A549 (cell line): Measurements from ENCODE around the gene PAPPA. TPM values are rescaled to one million over a fixed set of nuclear protein-coding genes. Genes with fewer than 3 reads are reported as not detected.

Experiments used
- ATAC-seq, 2 experiments: fragments of 200-7000 bp in 1 of 2; fragments of >200 bp in 1 of 2; cut with Nextera tagmentation in 1 of 2; cut with Tn5 transposase in 1 of 2; 3 replicates each; pipeline versions ENCODE4 v1.8.0 to v1.9.1; 2018 to 2020; ENCODE audit warnings: mild to moderate bottlenecking in 1 of 2, moderate library complexity in 1 of 2
- CTCF ChIA-PET: fragments of 300-600 bp; sonication (Branson Sonifier 250); formaldehyde crosslinking; extraction: SDS; loops from one replicate; lab custom pipeline; 2021; ENCODE audit warnings: antibody characterized with exemption, inconsistent platforms; lab: Yijun Ruan, JAX
- POLR2A ChIA-PET: fragments of 350-600 bp; formaldehyde crosslinking; extraction: SDS; loops from one replicate; lab custom pipeline; 2021; ENCODE audit warnings: antibody characterized with exemption, inconsistent platforms; lab: Yijun Ruan, JAX
- DNase-seq, 2 experiments: peaks; one replicate each; pipeline versions ENCODE4 v3.0.0 to v3.0.0-alpha.2; 2011 to 2016; ENCODE audit warnings: low read depth in 1 of 2, low spot score in 1 of 2
- FAIRE-seq: peaks from 2 replicates; lab custom pipeline; 2011; peaks lifted over from hg19 to GRCh38; lab: Jason Lieb, UNC
- H3K27ac ChIP-seq, 2 experiments: fragments of >200 bp; sonication (Bioruptor Twin); formaldehyde crosslinking; 3 replicates each; pipeline ENCODE4 v1.5.1; 2016 to 2017
- H3K4me1 ChIP-seq: fragments of >200 bp; sonication (Bioruptor Twin); formaldehyde crosslinking; 3 replicates; pipeline ENCODE4 v1.6.1; 2016
- H3K4me2 ChIP-seq: fragments of >200 bp; sonication (Bioruptor Twin); formaldehyde crosslinking; 3 replicates; pipeline ENCODE4 v1.6.1; 2016
- H3K4me3 ChIP-seq: fragments of >200 bp; sonication (Bioruptor Twin); formaldehyde crosslinking; 3 replicates; pipeline ENCODE4 v1.5.1; 2016
- H3K9me3 ChIP-seq: fragments of >200 bp; sonication (Bioruptor Twin); formaldehyde crosslinking; 3 replicates; pipeline ENCODE4 v1.6.1; 2016
- CEBPB ChIP-seq, 2 experiments: fragments of >200 bp in 1 of 2; sonication (Bioruptor Twin) in 1 of 2; formaldehyde crosslinking in 1 of 2; IDR thresholded peaks; 2 replicates each; pipeline ENCODE4 v1.6.1; 2012 to 2016
- CHD2 ChIP-seq: fragments of 150-350 bp; IDR thresholded peaks from 2 replicates; pipeline ENCODE4 v1.6.1; 2014; ENCODE audit warnings: low read length; ENCODE audit not compliant: partially characterized antibody
- CHD4 ChIP-seq: fragments of 200-600 bp; sonication (generic); IDR thresholded peaks from 2 replicates; pipeline ENCODE4 v1.6.1; 2016; ENCODE audit warnings: antibody characterized with exemption, mild to moderate bottlenecking, borderline replicate concordance
- FOSB ChIP-seq: fragments of 250-450 bp; sonication (Bioruptor Pico); IDR thresholded peaks from 2 replicates; pipeline ENCODE4 v1.5.0; 2020; ENCODE audit warnings: mild to moderate bottlenecking, moderate library complexity
- FOSL2 ChIP-seq, 2 experiments: fragments of 450-650 bp in 1 of 2; fragments of >200 bp in 1 of 2; sonication (Bioruptor Twin) in 1 of 2; formaldehyde crosslinking; IDR thresholded peaks; 2 replicates each; pipeline versions ENCODE4 v1.5.0 to v1.6.1; 2016 to 2020; ENCODE audit warnings: mild to moderate bottlenecking in 1 of 2, moderate library complexity in 1 of 2
- GATA3 ChIP-seq: IDR thresholded peaks from 2 replicates; pipeline ENCODE4 v1.6.1; 2012; ENCODE audit warnings: borderline replicate concordance
- HOXA7 ChIP-seq: fragments of 250-450 bp; sonication (Bioruptor Pico); IDR thresholded peaks from 2 replicates; pipeline ENCODE4 v1.5.0; 2020; ENCODE audit warnings: mild to moderate bottlenecking, moderate library complexity
- HOXB13 ChIP-seq: fragments of 250-450 bp; sonication (Bioruptor Pico); IDR thresholded peaks from 2 replicates; pipeline ENCODE4 v1.5.0; 2020; ENCODE audit warnings: low read depth, mild to moderate bottlenecking, moderate library complexity
- HOXB5 ChIP-seq: fragments of 250-450 bp; sonication (Bioruptor Pico); IDR thresholded peaks from 2 replicates; pipeline ENCODE4 v1.5.0; 2020; ENCODE audit warnings: mild to moderate bottlenecking, moderate library complexity
- JUN ChIP-seq, 2 experiments: fragments of >200 bp; sonication (Bioruptor Twin); formaldehyde crosslinking; IDR thresholded peaks; 2 replicates in 1 of 2; 3 replicates in 1 of 2; pipeline ENCODE4 v1.6.1; 2016 to 2017
- JUNB ChIP-seq: fragments of >200 bp; sonication (Bioruptor Twin); formaldehyde crosslinking; IDR thresholded peaks from 2 replicates; pipeline ENCODE4 v1.6.1; 2016
- POLR2A ChIP-seq: IDR thresholded peaks from 2 replicates; pipeline ENCODE4 v1.6.1; 2012; ENCODE audit warnings: mild to moderate bottlenecking, low read length
- RAD21 ChIP-seq, 2 experiments: fragments of >200 bp in 1 of 2; sonication (Bioruptor Twin) in 1 of 2; formaldehyde crosslinking in 1 of 2; IDR thresholded peaks in 1 of 2; conservative IDR thresholded peaks in 1 of 2; 2 replicates in 1 of 2; 3 replicates in 1 of 2; pipeline ENCODE4 v1.6.1; 2012 to 2018; ENCODE audit warnings: inconsistent platforms in 1 of 2
- SMC3 ChIP-seq: fragments of >200 bp; sonication (Bioruptor Twin); formaldehyde crosslinking; IDR thresholded peaks from 3 replicates; pipeline ENCODE4 v1.6.1; 2018; ENCODE audit warnings: inconsistent platforms
- SREBF2 ChIP-seq: fragments of 450-650 bp; IDR thresholded peaks from 2 replicates; pipeline ENCODE4 v1.6.1; 2014; ENCODE audit warnings: mild to moderate bottlenecking, moderate library complexity
- TFCP2L1 ChIP-seq: fragments of 250-450 bp; sonication (Bioruptor Pico); IDR thresholded peaks from 2 replicates; pipeline ENCODE4 v1.5.0; 2021; ENCODE audit warnings: mild to moderate bottlenecking
- ZFP36 ChIP-seq: fragments of 450-650 bp; IDR thresholded peaks from 2 replicates; pipeline ENCODE4 v1.6.1; 2014; ENCODE audit warnings: borderline replicate concordance; ENCODE audit not compliant: partially characterized antibody
- ZNF302 ChIP-seq: fragments of 250-450 bp; sonication (Bioruptor Pico); IDR thresholded peaks from 2 replicates; pipeline ENCODE4 v1.9.0; 2021; ENCODE audit warnings: inconsistent platforms, mild to moderate bottlenecking, moderate library complexity
- WGBS: methylation state at CpG from one replicate; pipeline ENCODE4 v1.1.6; 2017; ENCODE audit errors: missing lambda C conversion rate; 5-methylcytosine and 5-hydroxymethylcytosine counted together
- polyA plus RNA-seq, 4 experiments: library from polyadenylated mRNA; depleted of rRNA in 3 of 4; stranded (reverse); fragments of >200 nt; fragmentation: RNase III in 1 of 4; extraction: RNeasy Plus Mini Kit Qiagen cat#74134 plus additional on column Dnase treatment in 1 of 4; gene quantifications; 2 replicates in 3 of 4; 3 replicates in 1 of 4; pipeline ENCODE4 v1.2.3, GENCODE V29; 2011 to 2017
- TF ChIP-seq, protein P1 (sequence below): fragments of >200 bp; sonication (Bioruptor Twin); formaldehyde crosslinking; IDR thresholded peaks from 3 replicates; pipeline ENCODE4 v1.5.1; 2016
- TF ChIP-seq, protein P2 (sequence below): IDR thresholded peaks from 2 replicates; pipeline ENCODE4 v1.6.1; 2012
- TF ChIP-seq, protein P3 (sequence below): fragments of 250-450 bp; sonication (Bioruptor Pico); IDR thresholded peaks from 2 replicates; pipeline ENCODE4 v1.5.0; 2020; ENCODE audit warnings: low read depth, mild to moderate bottlenecking, moderate library complexity
- TF ChIP-seq, protein P4 (sequence below): fragments of >200 bp; sonication (Bioruptor Twin); formaldehyde crosslinking; IDR thresholded peaks from 3 replicates; pipeline ENCODE4 v1.6.1; 2016
- TF ChIP-seq, protein P5 (sequence below): IDR thresholded peaks from 2 replicates; pipeline ENCODE4 v1.6.1; 2012

The PAPPA gene
- polyA plus RNA-seq, 2 of the 4 experiments (the other 2 are of a cell fraction), result 40.0 to 127 TPM

GRCh38 chr9:116149844-116150243 is 3.7 kb upstream of the PAPPA start:
- CTCF ChIA-PET, result interaction anchor here (0.6 to 2.8 kb wide), 7 partner anchors 10 to 557 kb away, joined by 3 to 15 read pairs (median 4); no protein-coding TSS in a partner anchor
- POLR2A ChIA-PET, result interaction anchor here (1.3 to 1.5 kb wide), 2 partner anchors 10 to 12 kb away, joined by 3 read pairs; no protein-coding TSS in a partner anchor
- peaks cover 9% of the 10 kb centered on the region; the same call in 1 of the 3 replicates for H3K9me3 ChIP-seq
- peaks cover 55% of the 10 kb centered on the region for H3K4me1 ChIP-seq
- peak in 1 of 2 experiments; percentile 76 for DNase-seq
- peak overlapping the region; percentile 49 for H3K4me2 ChIP-seq
- peak in 1 of 2 experiments; percentile 14; a peak in 2 of 6 replicates for ATAC-seq
- H3K27ac ChIP-seq, result peak overlapping the region; percentile 87 to 99
- peak; percentile 54 for FAIRE-seq
- WGBS, result 55% methylated on average over 4 of the region's 4 CpGs
- no peak overlapping the region for H3K4me3 ChIP-seq
- TF ChIP-seq, protein P1, sequence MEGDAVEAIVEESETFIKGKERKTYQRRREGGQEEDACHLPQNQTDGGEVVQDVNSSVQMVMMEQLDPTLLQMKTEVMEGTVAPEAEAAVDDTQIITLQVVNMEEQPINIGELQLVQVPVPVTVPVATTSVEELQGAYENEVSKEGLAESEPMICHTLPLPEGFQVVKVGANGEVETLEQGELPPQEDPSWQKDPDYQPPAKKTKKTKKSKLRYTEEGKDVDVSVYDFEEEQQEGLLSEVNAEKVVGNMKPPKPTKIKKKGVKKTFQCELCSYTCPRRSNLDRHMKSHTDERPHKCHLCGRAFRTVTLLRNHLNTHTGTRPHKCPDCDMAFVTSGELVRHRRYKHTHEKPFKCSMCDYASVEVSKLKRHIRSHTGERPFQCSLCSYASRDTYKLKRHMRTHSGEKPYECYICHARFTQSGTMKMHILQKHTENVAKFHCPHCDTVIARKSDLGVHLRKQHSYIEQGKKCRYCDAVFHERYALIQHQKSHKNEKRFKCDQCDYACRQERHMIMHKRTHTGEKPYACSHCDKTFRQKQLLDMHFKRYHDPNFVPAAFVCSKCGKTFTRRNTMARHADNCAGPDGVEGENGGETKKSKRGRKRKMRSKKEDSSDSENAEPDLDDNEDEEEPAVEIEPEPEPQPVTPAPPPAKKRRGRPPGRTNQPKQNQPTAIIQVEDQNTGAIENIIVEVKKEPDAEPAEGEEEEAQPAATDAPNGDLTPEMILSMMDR, result peak; percentile 46; the same call in 2 of the 3 replicates
- TF ChIP-seq RAD21 (conservative IDR thresholded peaks at IDR 0.05 in 1 of 2, IDR thresholded peaks at IDR 0.05 in 1 of 2) (peak; percentile 41 to 51), SREBF2 (no peak), SMC3 (peak; percentile 44)
- TF ChIP-seq, protein P2, sequence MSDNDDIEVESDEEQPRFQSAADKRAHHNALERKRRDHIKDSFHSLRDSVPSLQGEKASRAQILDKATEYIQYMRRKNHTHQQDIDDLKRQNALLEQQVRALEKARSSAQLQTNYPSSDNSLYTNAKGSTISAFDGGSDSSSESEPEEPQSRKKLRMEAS, result peak; percentile 47
- TF ChIP-seq, protein P3, sequence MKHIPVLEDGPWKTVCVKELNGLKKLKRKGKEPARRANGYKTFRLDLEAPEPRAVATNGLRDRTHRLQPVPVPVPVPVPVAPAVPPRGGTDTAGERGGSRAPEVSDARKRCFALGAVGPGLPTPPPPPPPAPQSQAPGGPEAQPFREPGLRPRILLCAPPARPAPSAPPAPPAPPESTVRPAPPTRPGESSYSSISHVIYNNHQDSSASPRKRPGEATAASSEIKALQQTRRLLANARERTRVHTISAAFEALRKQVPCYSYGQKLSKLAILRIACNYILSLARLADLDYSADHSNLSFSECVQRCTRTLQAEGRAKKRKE, result peak; percentile 16; the same call in 1 of the 2 replicates

DNA sequence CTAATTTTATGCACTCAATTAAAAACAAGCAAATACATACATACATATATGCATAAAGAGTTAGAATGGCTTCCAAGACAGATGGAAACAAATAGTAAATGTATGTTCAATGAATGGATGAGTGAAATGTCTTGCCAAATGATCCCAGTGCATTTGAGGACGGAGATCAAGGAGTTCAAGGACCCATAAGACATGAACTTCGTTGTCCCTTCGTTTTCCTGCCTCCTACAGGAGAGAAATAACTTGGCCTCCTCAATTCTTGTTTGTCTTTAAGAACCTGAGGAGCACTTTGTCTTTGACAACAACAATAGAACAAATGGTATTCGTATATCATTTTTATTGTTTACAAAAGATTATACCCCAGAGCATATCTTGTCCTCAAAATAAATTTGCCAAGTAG is 2.4 kb upstream of the PAPPA start:
- peaks cover 52% of the 10 kb centered on the region for H3K4me1 ChIP-seq
- 0 out of 2 replicates have a peak, but pooled peaks have one; percentile 36 for TF ChIP-seq FOSB (CRISPR knock-in tag)
- TF ChIP-seq HOXB13 (CRISPR knock-in tag), result peak; percentile 59; the same call in 1 of the 2 replicates
- no peak for TF ChIP-seq HOXB5
- H3K4me3 ChIP-seq, result no peak overlapping the region
- no peak for ATAC-seq
- DNase-seq, result peak in 1 of 2 experiments; percentile 58
- FAIRE-seq, result peak; percentile 63
- POLR2A ChIA-PET, result interaction anchor here (1.1 to 9.6 kb wide), 15 partner anchors 10 to 560 kb away, joined by 3 to 361 read pairs (median 29); no protein-coding TSS in a partner anchor
- WGBS, result 48% methylated on average over 4 of the region's 4 CpGs
- 0 out of 3 replicates have a peak, but pooled peaks cover 5% of the 10 kb centered on the region for H3K9me3 ChIP-seq
- H3K4me2 ChIP-seq, result peak overlapping the region; percentile 89
- CTCF ChIA-PET, result interaction anchor here (1.0 to 7.2 kb wide), 7 partner anchors 77 to 559 kb away, joined by 3 to 58 read pairs (median 5); no protein-coding TSS in a partner anchor
- peak overlapping the region; percentile 99 to 100 for H3K27ac ChIP-seq

DNA sequence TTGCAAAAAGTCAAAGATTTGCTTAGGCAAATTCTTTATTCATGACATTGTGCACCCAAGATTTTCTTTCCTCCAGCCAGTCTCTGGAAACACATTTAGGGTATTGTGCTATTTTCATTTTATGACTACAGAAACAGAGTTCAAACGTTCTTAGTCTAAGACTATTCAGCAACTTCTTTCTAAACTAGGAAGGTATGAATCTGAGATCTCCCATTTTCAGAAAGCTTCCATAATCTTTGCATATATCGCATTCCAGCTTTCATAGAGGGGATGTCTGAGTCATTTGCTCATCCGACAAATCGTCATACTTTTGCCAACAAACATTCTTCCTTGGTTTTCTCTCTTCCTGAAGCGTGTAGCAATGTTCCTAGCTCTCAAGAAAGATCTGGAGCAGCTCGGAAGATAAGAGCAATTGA is 1.6 kb upstream of the PAPPA start:
- ATAC-seq, result peak; percentile 48 to 58; a peak in 4 of 6 replicates
- peak; percentile 63 to 93 for DNase-seq
- H3K4me2 ChIP-seq, result peak overlapping the region; percentile 89
- WGBS, result 0% methylated on average over 6 of the region's 6 CpGs
- peak overlapping the region; percentile 99 to 100 for H3K27ac ChIP-seq
- ChIA-PET CTCF (interaction anchor here (0.6 to 7.2 kb wide), 26 partner anchors 10 to 560 kb away, joined by 3 to 58 read pairs (median 4); no protein-coding TSS in a partner anchor), POLR2A (interaction anchor here (0.7 to 9.6 kb wide), 24 partner anchors 9 to 561 kb away, joined by 3 to 361 read pairs (median 9); no protein-coding TSS in a partner anchor)
- H3K4me1 ChIP-seq, result peaks cover 52% of the 10 kb centered on the region
- H3K4me3 ChIP-seq, result no peak overlapping the region
- 0 out of 3 replicates have a peak, but pooled peaks cover under 1% of the 10 kb centered on the region for H3K9me3 ChIP-seq
- FAIRE-seq, result peak; percentile 99
- TF ChIP-seq CHD2, result no peak
- TF ChIP-seq JUNB, result peak; percentile 86
- TF ChIP-seq GATA3, result peak; percentile 98
- TF ChIP-seq TFCP2L1 (CRISPR knock-in tag), result no peak
- TF ChIP-seq, protein P4, sequence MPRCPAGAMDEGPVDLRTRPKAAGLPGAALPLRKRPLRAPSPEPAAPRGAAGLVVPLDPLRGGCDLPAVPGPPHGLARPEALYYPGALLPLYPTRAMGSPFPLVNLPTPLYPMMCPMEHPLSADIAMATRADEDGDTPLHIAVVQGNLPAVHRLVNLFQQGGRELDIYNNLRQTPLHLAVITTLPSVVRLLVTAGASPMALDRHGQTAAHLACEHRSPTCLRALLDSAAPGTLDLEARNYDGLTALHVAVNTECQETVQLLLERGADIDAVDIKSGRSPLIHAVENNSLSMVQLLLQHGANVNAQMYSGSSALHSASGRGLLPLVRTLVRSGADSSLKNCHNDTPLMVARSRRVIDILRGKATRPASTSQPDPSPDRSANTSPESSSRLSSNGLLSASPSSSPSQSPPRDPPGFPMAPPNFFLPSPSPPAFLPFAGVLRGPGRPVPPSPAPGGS, result 0 out of 3 replicates have a peak, but pooled peaks have one; percentile 68
- peak; percentile 87 for TF ChIP-seq FOSL2 (IDR thresholded peaks at IDR 0.05)
- peak; percentile 97 for TF ChIP-seq FOSL2 (CRISPR knock-in tag; IDR thresholded peaks at IDR 0.05)
- peak; percentile 68 to 84; a peak in 3 of 4 replicates for TF ChIP-seq CEBPB (IDR thresholded peaks at IDR 0.05)
- TF ChIP-seq CHD4, result no peak
- TF ChIP-seq HOXB13 (CRISPR knock-in tag), result peak; percentile 57; the same call in 1 of the 2 replicates
- TF ChIP-seq HOXB5, result peak; percentile 67; the same call in 1 of the 2 replicates
- 0 out of 2 replicates have a peak, but pooled peaks have one; percentile 16 for TF ChIP-seq HOXA7 (CRISPR knock-in tag)
- TF ChIP-seq ZNF302 (CRISPR knock-in tag), result no peak
- no peak for TF ChIP-seq POLR2A
- no peak for TF ChIP-seq ZFP36
- TF ChIP-seq SMC3, result no peak
- TF ChIP-seq, protein P1, result no peak
- peak; percentile 84 to 90; a peak in 3 of 5 replicates for TF ChIP-seq JUN (IDR thresholded peaks at IDR 0.05)
- TF ChIP-seq, protein P5, sequence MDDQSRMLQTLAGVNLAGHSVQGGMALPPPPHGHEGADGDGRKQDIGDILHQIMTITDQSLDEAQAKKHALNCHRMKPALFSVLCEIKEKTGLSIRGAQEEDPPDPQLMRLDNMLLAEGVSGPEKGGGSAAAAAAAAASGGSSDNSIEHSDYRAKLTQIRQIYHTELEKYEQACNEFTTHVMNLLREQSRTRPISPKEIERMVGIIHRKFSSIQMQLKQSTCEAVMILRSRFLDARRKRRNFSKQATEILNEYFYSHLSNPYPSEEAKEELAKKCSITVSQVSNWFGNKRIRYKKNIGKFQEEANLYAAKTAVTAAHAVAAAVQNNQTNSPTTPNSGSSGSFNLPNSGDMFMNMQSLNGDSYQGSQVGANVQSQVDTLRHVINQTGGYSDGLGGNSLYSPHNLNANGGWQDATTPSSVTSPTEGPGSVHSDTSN, result peak; percentile 23; the same call in 1 of the 2 replicates
